ENCODE measurements around the gene ITGB1. TPM values are rescaled to one million over a fixed set of nuclear protein-coding genes. Genes with fewer than 3 reads are reported as not detected.

ITGB1 gene
- total and polyA plus RNA-seq, 2 experiments from 2014 or later, result 317 to 439 TPM

- H3K36me3 ChIP-seq (ENCODE audit: insufficient read depth), result no peaks in the 10 kb centered on the region
- peaks cover 27% of the 10 kb centered on the region for H3K4me1 ChIP-seq (ENCODE audit: insufficient read depth)
- TF ChIP-seq POLR2AphosphoS5 (IDR thresholded peaks at IDR 0.05; ENCODE audit: low read depth) (no peak), STAT1 (IDR thresholded peaks at IDR 0.05; ENCODE audit: unreplicated experiment) (no peak), ETS1 (IDR thresholded peaks at IDR 0.05) (no peak), EZH2 (IDR thresholded peaks at IDR 0.05; ENCODE audit: low read depth, unreplicated experiment) (no peak), CREB1 (CRISPR knock-in tag; IDR thresholded peaks at IDR 0.05; ENCODE audit: low read depth) (no peak), ZNF462 (CRISPR knock-in tag; IDR thresholded peaks at IDR 0.05) (no peak), CTCF (conservative IDR thresholded peaks at IDR 0.05; ENCODE audit: low read depth in 2 of 2) (no peak)
- H4K20me1 ChIP-seq (replicated peaks; ENCODE audit: insufficient read depth), result no peaks in the 10 kb centered on the region
- H3K27me3 ChIP-seq (ENCODE audit: insufficient read depth), result no peaks in the 10 kb centered on the region
- no peak overlapping the region for H3K4me3 ChIP-seq
- H3K9me2 ChIP-seq (ENCODE audit: insufficient read depth), result no peaks in the 10 kb centered on the region
- Mint-ChIP-seq H3K36me3 (ENCODE audit: low read depth) (no peaks in the 10 kb centered on the region; the same call in 2 of the 3 replicates), H3K27me3 (ENCODE audit: insufficient read depth, low read depth, poor library complexity) (peaks cover 3% of the 10 kb centered on the region), H3K4me1 (peaks cover 28% of the 10 kb centered on the region), H3K9me3 (no peaks in the 10 kb centered on the region; the same call in 2 of the 3 replicates), H3K4me3 (no peak overlapping the region; the same call in 2 of the 3 replicates), H3K27ac (peak overlapping the region; percentile 84)
- peak overlapping the region; percentile 58 for H3K4me2 ChIP-seq
- H3K27ac ChIP-seq (ENCODE audit: low read depth), result no peak overlapping the region; the same call in 1 of the 2 replicates
- DNase-seq (ENCODE audit: low spot score) (no peak), ATAC-seq (no peak)
- no peaks in the 10 kb centered on the region for H3K79me2 ChIP-seq (replicated peaks; ENCODE audit: insufficient read depth)
- H3F3A ChIP-seq (replicated peaks; ENCODE audit: low read depth), result no peaks in the 10 kb centered on the region
- H2AFZ ChIP-seq, result peak overlapping the region; percentile 18; the same call in 1 of the 2 replicates
Observed at GRCh38 chr10:32972460-32972859, 14.4 kb upstream of the ITGB1 start.
